H9 (cell line): Measurements from ENCODE around the gene WEE1. TPM values are rescaled to one million over a fixed set of nuclear protein-coding genes. Genes with fewer than 3 reads are reported as not detected.

Source experiments
- DNase-seq: peaks from one replicate; pipeline ENCODE4 v3.0.0-alpha.2; 2017
- H2AFZ ChIP-seq: one replicate; pipeline ENCODE4 v1.6.1; 2013; ENCODE audit warnings: mild to moderate bottlenecking, low read length, control low read depth, moderate library complexity
- H2AK5ac ChIP-seq: 2 replicates; pipeline ENCODE4 v1.6.1; 2013; ENCODE audit warnings: low read length, control low read depth, mixed read lengths; ENCODE audit not compliant: insufficient read length
- H2BK120ac ChIP-seq: one replicate; pipeline ENCODE4 v1.6.1; 2013; ENCODE audit warnings: low read depth, mild to moderate bottlenecking, low read length, control low read depth, inconsistent platforms; ENCODE audit not compliant: poor library complexity, severe bottlenecking
- H2BK12ac ChIP-seq: 2 replicates; pipeline ENCODE4 v1.6.1; 2013; ENCODE audit warnings: low read length, control low read depth, mixed read lengths, low read depth; ENCODE audit not compliant: insufficient read length
- H2BK15ac ChIP-seq: 2 replicates; pipeline ENCODE4 v1.6.1; 2013; ENCODE audit warnings: low read depth, low read length, control low read depth
- H2BK20ac ChIP-seq: one replicate; pipeline ENCODE4 v1.6.1; 2013; ENCODE audit warnings: low read depth, mild to moderate bottlenecking, low read length, control low read depth, inconsistent platforms; ENCODE audit not compliant: poor library complexity, severe bottlenecking
- H2BK5ac ChIP-seq: 2 replicates; pipeline ENCODE4 v1.6.1; 2013; ENCODE audit warnings: low read length, control low read depth, mixed read lengths; ENCODE audit not compliant: insufficient read length
- H3K14ac ChIP-seq: 2 replicates; pipeline ENCODE4 v1.6.1; 2013; ENCODE audit warnings: low read length, control low read depth; ENCODE audit not compliant: insufficient read depth
- H3K18ac ChIP-seq: 2 replicates; pipeline ENCODE4 v1.6.1; 2013; ENCODE audit warnings: low read depth, mild to moderate bottlenecking, mixed read lengths, low read length, control low read depth; ENCODE audit not compliant: insufficient read length
- H3K23ac ChIP-seq: 2 replicates; pipeline ENCODE4 v1.6.1; 2013; ENCODE audit warnings: low read length, control low read depth, mixed read lengths, low read depth; ENCODE audit not compliant: insufficient read length
- H3K23me2 ChIP-seq: 2 replicates; pipeline ENCODE4 v1.6.1; 2013; ENCODE audit warnings: low read depth, mild to moderate bottlenecking, mixed read lengths, low read length, control low read depth; ENCODE audit not compliant: insufficient read length, poor library complexity, severe bottlenecking
- H3K27ac ChIP-seq: 2 replicates; pipeline ENCODE4 v1.5.1; 2013; ENCODE audit warnings: low read length, control low read depth, mixed read lengths, low read depth; ENCODE audit not compliant: insufficient read length
- H3K27me3 ChIP-seq: 2 replicates; pipeline ENCODE4 v1.6.1; 2013; ENCODE audit warnings: low read length, control low read depth, inconsistent platforms; ENCODE audit not compliant: insufficient read depth
- H3K4ac ChIP-seq: 2 replicates; pipeline ENCODE4 v1.6.1; 2013; ENCODE audit warnings: low read depth, mild to moderate bottlenecking, control low read depth, inconsistent platforms, low read length, moderate library complexity
- H3K4me1 ChIP-seq: 2 replicates; pipeline ENCODE4 v1.6.1; 2013; ENCODE audit warnings: low read length, control low read depth, inconsistent platforms; ENCODE audit not compliant: insufficient read depth
- H3K4me2 ChIP-seq: 2 replicates; pipeline ENCODE4 v1.6.1; 2013; ENCODE audit warnings: low read length, control low read depth, mixed read lengths; ENCODE audit not compliant: insufficient read length, insufficient read depth
- H3K56ac ChIP-seq: 2 replicates; pipeline ENCODE4 v1.6.1; 2013; ENCODE audit warnings: low read depth, mild to moderate bottlenecking, mixed read lengths, low read length, control low read depth; ENCODE audit not compliant: insufficient read length
- H3K79me1 ChIP-seq: 2 replicates; pipeline ENCODE4 v1.6.1; 2013; ENCODE audit warnings: low read depth, mild to moderate bottlenecking, moderate library complexity, low read length, control low read depth, inconsistent platforms; ENCODE audit not compliant: insufficient read depth, poor library complexity, severe bottlenecking
- H3K79me2 ChIP-seq: 2 replicates; pipeline ENCODE4 v1.6.1; 2013; ENCODE audit warnings: low read length, control low read depth, inconsistent platforms; ENCODE audit not compliant: insufficient read depth
- H3K9ac ChIP-seq: 2 replicates; pipeline ENCODE4 v1.6.1; 2013; ENCODE audit warnings: low read length, control low read depth, mixed read lengths; ENCODE audit not compliant: insufficient read length; ENCODE audit errors: extremely low read depth
- H3K9me3 ChIP-seq: one replicate; pipeline ENCODE4 v1.6.1; 2013; ENCODE audit warnings: low read depth, low read length, inconsistent platforms; ENCODE audit not compliant: control insufficient read depth
- H3T11ph ChIP-seq: one replicate; pipeline ENCODE4 v1.6.1; 2013; ENCODE audit warnings: mild to moderate bottlenecking, low read length, control low read depth, inconsistent platforms
- H4K20me1 ChIP-seq: one replicate; pipeline ENCODE4 v1.6.1; 2013; ENCODE audit not compliant: control insufficient read depth, insufficient read length, insufficient read depth
- H4K5ac ChIP-seq: 2 replicates; pipeline ENCODE4 v1.6.1; 2013; ENCODE audit warnings: low read depth, mild to moderate bottlenecking, mixed read lengths, low read length, control low read depth; ENCODE audit not compliant: insufficient read length
- H4K8ac ChIP-seq: replicated peaks from 2 replicates; pipeline ENCODE4 v1.6.1; 2013; ENCODE audit warnings: low read length, control low read depth, mixed read lengths, low read depth; ENCODE audit not compliant: insufficient read length
- H4K91ac ChIP-seq: 2 replicates; pipeline ENCODE4 v1.6.1; 2013; ENCODE audit warnings: low read depth, mild to moderate bottlenecking, moderate library complexity, mixed read lengths, low read length, control low read depth; ENCODE audit not compliant: insufficient read length
- H3K27ac Mint-ChIP-seq, 3 experiments: 2 replicates in 2 of 3; 3 replicates in 1 of 3; pipeline ENCODE4 v1.8.0; 2020 to 2021; ENCODE audit warnings: mixed read lengths in 3 of 3, mild to moderate bottlenecking in 1 of 3, moderate library complexity in 1 of 3
- H3K27me3 Mint-ChIP-seq: 2 replicates; pipeline ENCODE4 v1.8.0; 2021; ENCODE audit warnings: low read depth, mild to moderate bottlenecking, moderate library complexity, mixed read lengths
- H3K36me3 Mint-ChIP-seq, 3 experiments: 2 replicates in 2 of 3; 3 replicates in 1 of 3; pipeline ENCODE4 v1.8.0; 2020 to 2021; ENCODE audit warnings: low read depth in 3 of 3, mixed read lengths in 3 of 3; ENCODE audit not compliant: insufficient read depth in 1 of 3
- H3K4me1 Mint-ChIP-seq, 2 experiments: 2 replicates each; pipeline ENCODE4 v1.8.0; 2020; ENCODE audit warnings: mixed read lengths in 2 of 2
- H3K4me3 Mint-ChIP-seq, 2 experiments: 2 replicates in 1 of 2; 3 replicates in 1 of 2; pipeline ENCODE4 v1.8.0; 2020 to 2021; ENCODE audit warnings: mild to moderate bottlenecking in 2 of 2, mixed read lengths in 2 of 2, moderate library complexity in 1 of 2
- H3K9me3 Mint-ChIP-seq, 2 experiments: 2 replicates in 1 of 2; 3 replicates in 1 of 2; pipeline ENCODE4 v1.8.0; 2020; ENCODE audit warnings: mild to moderate bottlenecking in 2 of 2, mixed read lengths in 2 of 2, moderate library complexity in 1 of 2
- WGBS: extraction: QIAGEN DNeasy Blood & Tissue Kit; methylation state at CpG from one replicate; pipeline ENCODE4 v1.1.7; 2013; ENCODE audit warnings: missing lambda C conversion rate, low lambda C conversion rate, mixed read lengths; ENCODE audit not compliant: insufficient read length; ENCODE audit errors: extremely low coverage; 5-methylcytosine and 5-hydroxymethylcytosine counted together
- total RNA-seq: library from RNA; stranded (reverse); gene quantifications from 2 replicates; pipeline ENCODE4 v1.2.1, GENCODE V29; 2021
- TF ChIP-seq, protein P1 (sequence below): fragments of 200-600 bp; sonication (generic); conservative IDR thresholded peaks from 3 replicates; pipeline ENCODE4 v1.8.0; 2021; ENCODE audit warnings: antibody characterized with exemption, mild to moderate bottlenecking

WEE1 gene
- total RNA-seq, 1 experiment from 2014 or later = 142 TPM

DNA sequence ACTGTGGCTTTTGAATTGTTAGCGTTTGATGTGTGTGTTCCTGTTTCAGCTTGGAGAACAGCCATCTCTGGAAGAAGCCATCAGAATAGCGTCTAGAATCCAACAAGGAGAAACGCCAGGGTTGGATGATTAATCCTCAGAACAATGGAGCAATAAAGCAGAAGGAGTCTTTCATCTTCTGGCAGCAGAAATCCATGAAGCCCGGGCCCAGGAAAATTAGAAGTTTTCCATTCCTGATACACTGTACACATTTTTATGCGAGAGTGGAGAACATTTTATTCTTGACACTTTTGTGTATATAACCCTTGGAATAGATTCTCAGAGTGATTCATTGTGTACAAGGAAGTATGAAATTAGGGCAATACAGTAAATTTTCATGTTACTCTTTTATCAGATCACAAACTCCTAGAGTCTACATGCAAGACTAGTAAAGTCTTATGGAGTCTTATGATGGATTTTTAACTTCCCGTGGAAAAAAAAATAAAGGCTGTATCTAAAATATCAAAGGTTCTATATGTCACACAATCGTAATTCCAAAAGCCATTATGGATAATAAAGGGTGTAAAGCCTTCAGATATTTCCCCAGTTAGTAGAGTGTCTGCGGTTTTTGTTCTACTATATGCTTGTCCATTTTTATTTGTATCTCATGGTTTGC lies 45.9 kb upstream of the WEE1 start:
- no peak overlapping the region for H3K18ac ChIP-seq
- no CpG with 5 or more reads among the region's 8 CpGs for WGBS
- no peak overlapping the region for H3K56ac ChIP-seq
- H3K4me1 Mint-ChIP-seq = peaks cover 24 to 30% of the 10 kb centered on the region in 2 experiments
- H3K27ac Mint-ChIP-seq = peak overlapping the region in 1 of 3 experiments; percentile 71; a peak in 2 of 7 replicates
- H3K27ac ChIP-seq = no peak overlapping the region
- no peak overlapping the region for H4K8ac ChIP-seq
- TF ChIP-seq, protein P1, sequence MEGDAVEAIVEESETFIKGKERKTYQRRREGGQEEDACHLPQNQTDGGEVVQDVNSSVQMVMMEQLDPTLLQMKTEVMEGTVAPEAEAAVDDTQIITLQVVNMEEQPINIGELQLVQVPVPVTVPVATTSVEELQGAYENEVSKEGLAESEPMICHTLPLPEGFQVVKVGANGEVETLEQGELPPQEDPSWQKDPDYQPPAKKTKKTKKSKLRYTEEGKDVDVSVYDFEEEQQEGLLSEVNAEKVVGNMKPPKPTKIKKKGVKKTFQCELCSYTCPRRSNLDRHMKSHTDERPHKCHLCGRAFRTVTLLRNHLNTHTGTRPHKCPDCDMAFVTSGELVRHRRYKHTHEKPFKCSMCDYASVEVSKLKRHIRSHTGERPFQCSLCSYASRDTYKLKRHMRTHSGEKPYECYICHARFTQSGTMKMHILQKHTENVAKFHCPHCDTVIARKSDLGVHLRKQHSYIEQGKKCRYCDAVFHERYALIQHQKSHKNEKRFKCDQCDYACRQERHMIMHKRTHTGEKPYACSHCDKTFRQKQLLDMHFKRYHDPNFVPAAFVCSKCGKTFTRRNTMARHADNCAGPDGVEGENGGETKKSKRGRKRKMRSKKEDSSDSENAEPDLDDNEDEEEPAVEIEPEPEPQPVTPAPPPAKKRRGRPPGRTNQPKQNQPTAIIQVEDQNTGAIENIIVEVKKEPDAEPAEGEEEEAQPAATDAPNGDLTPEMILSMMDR = no peak
- no peak overlapping the region for H3K9ac ChIP-seq
- H3K36me3 Mint-ChIP-seq = peaks cover 11 to 31% (median 27%) of the 10 kb centered on the region in 3 experiments; a peak in 6 of 7 replicates
- no peak overlapping the region for H4K91ac ChIP-seq
- no peaks in the 10 kb centered on the region for H3K9me3 ChIP-seq
- no peak overlapping the region for H3K4me2 ChIP-seq
- no peak overlapping the region for H2BK120ac ChIP-seq
- H3K4ac ChIP-seq = no peak overlapping the region
- H3K27me3 ChIP-seq = no peaks in the 10 kb centered on the region
- no peaks in the 10 kb centered on the region; the same call in 1 of the 2 replicates for H3K27me3 Mint-ChIP-seq
- no peak overlapping the region for H3K14ac ChIP-seq
- H3K23me2 ChIP-seq = no peaks in the 10 kb centered on the region
- no peaks in the 10 kb centered on the region for H3K9me3 Mint-ChIP-seq
- no peak overlapping the region for H3K4me3 Mint-ChIP-seq
- no peaks in the 10 kb centered on the region for H3K79me1 ChIP-seq
- no peak overlapping the region for H4K5ac ChIP-seq
- no peaks in the 10 kb centered on the region for H3K79me2 ChIP-seq
- no peak overlapping the region for H2BK20ac ChIP-seq
- no peaks in the 10 kb centered on the region for H3K4me1 ChIP-seq
- H2AFZ ChIP-seq = no peak overlapping the region
- no peak overlapping the region for H2BK12ac ChIP-seq
- H2BK5ac ChIP-seq = no peak overlapping the region
- H2BK15ac ChIP-seq = no peak overlapping the region
- H3K23ac ChIP-seq = no peak overlapping the region
- no peak overlapping the region for H2AK5ac ChIP-seq
- no peak overlapping the region for H3T11ph ChIP-seq
- no peak for DNase-seq
- H4K20me1 ChIP-seq = no peaks in the 10 kb centered on the region
